HG02678 (cell line): ENCODE measurements around the gene DNAH17.
"Not testable (repeated sequence)": the region's sequence is repeated elsewhere in the genome, so short reads cannot be mapped to it uniquely, and the experiment has no call there.

Experiments
- ATAC-seq: cut with Tn5 transposase; IDR thresholded peaks from one replicate; pipeline ENCODE4 v1.9.1; 2021; ENCODE audit warnings: mild to moderate bottlenecking, moderate library complexity; ENCODE audit not compliant: unreplicated experiment

DNAH17 gene

GRCh38 chr17:78484271-78485246 lies 92.6 kb downstream of the DNAH17 start:
- ATAC-seq, result peak; percentile 76

- ATAC-seq, result no peak
Measured at GRCh38 chr17:78479369-78479768, 97.8 kb downstream of the DNAH17 start.

GRCh38 chr17:78478757-78479297 lies 98.4 kb downstream of the DNAH17 start:
- ATAC-seq, result no peak

- no peak for ATAC-seq
Measured at GRCh38 chr17:78477913-78478756, 99.1 kb downstream of the DNAH17 start.

- no peak for ATAC-seq
Measured at GRCh38 chr17:78476973-78477372, 100.2 kb downstream of the DNAH17 start.

GRCh38 chr17:78476149-78476548 lies 101.0 kb downstream of the DNAH17 start:
- ATAC-seq, result no peak

- ATAC-seq, result no peak
Measured at GRCh38 chr17:78475211-78475610, 102.0 kb downstream of the DNAH17 start.

GRCh38 chr17:78474614-78475146 lies 102.5 kb downstream of the DNAH17 start:
- peak; percentile 67 for ATAC-seq

GRCh38 chr17:78473951-78474613 lies 103.1 kb downstream of the DNAH17 start:
- ATAC-seq, result no peak

GRCh38 chr17:78472035-78472905 lies 104.9 kb downstream of the DNAH17 start:
- ATAC-seq, result peak; percentile 42

GRCh38 chr17:78471635-78472034 lies 105.6 kb downstream of the DNAH17 start:
- no peak for ATAC-seq

GRCh38 chr17:78469443-78469842 lies 107.8 kb downstream of the DNAH17 start:
- no peak for ATAC-seq

GRCh38 chr17:78468366-78468765 lies 108.8 kb downstream of the DNAH17 start:
- ATAC-seq, result no peak

GRCh38 chr17:78466786-78467715 lies 110.1 kb downstream of the DNAH17 start:
- ATAC-seq, result no peak

GRCh38 chr17:78466109-78466785 lies 110.9 kb downstream of the DNAH17 start:
- not testable (repeated sequence) for ATAC-seq

- ATAC-seq, result no peak
Measured at GRCh38 chr17:78462148-78462547, 115.0 kb downstream of the DNAH17 start.

GRCh38 chr17:78461799-78462053 lies 115.5 kb downstream of the DNAH17 start:
- no peak for ATAC-seq
